ENCODE measurements around the gene PRSS38. TPM values are rescaled to one million over a fixed set of nuclear protein-coding genes. Genes with fewer than 3 reads are reported as not detected.

The PRSS38 gene
- total and polyA plus RNA-seq, 2 donors from 2014 or later: not detected

DNA sequence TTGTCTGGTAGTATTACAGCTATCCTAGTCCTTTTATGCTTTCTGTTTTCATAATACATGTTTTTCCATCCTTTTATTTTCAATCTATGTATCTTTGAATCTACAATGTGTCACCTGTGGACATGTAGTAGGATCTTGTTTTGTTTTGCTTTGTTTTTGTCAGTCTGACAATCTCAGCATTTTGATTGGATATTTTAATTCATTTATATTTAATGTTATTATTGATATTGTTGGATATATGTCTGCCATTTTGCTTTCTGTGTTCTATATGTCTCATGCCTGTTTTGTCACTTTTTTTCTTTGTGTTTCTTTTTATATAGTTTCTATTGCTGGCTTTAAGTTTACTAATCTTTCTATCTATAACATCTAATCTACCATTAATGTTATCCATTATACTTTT, 11.5 kb upstream of the PRSS38 start:
- H3K27me3 ChIP-seq (ENCODE audit: control insufficient read depth, insufficient read depth, low read length): no peaks in the 10 kb centered on the region
- TF ChIP-seq, protein P1, sequence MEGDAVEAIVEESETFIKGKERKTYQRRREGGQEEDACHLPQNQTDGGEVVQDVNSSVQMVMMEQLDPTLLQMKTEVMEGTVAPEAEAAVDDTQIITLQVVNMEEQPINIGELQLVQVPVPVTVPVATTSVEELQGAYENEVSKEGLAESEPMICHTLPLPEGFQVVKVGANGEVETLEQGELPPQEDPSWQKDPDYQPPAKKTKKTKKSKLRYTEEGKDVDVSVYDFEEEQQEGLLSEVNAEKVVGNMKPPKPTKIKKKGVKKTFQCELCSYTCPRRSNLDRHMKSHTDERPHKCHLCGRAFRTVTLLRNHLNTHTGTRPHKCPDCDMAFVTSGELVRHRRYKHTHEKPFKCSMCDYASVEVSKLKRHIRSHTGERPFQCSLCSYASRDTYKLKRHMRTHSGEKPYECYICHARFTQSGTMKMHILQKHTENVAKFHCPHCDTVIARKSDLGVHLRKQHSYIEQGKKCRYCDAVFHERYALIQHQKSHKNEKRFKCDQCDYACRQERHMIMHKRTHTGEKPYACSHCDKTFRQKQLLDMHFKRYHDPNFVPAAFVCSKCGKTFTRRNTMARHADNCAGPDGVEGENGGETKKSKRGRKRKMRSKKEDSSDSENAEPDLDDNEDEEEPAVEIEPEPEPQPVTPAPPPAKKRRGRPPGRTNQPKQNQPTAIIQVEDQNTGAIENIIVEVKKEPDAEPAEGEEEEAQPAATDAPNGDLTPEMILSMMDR (IDR thresholded peaks at IDR 0.05; ENCODE audit: borderline replicate concordance, extremely low read depth, insufficient read depth): no peak
- H3K4me1 ChIP-seq (ENCODE audit: control insufficient read depth in 2 of 3, insufficient read depth in 2 of 3, low read depth in 1 of 3, low read length in 3 of 3): no peaks in the 10 kb centered on the region
- no peaks in the 10 kb centered on the region for H3K9me3 ChIP-seq (ENCODE audit: control insufficient read depth in 2 of 3, insufficient read depth in 1 of 3, low read length in 3 of 3)
- no peak for FAIRE-seq
- H3K36me3 ChIP-seq (ENCODE audit: control insufficient read depth in 2 of 3, insufficient read depth in 3 of 3, low read length in 3 of 3): no peaks in the 10 kb centered on the region
- H3K9ac ChIP-seq (ENCODE audit: low read length in 3 of 3): no peak overlapping the region
- intact Hi-C loops (cut with DNase I): no loop called here
- no peak overlapping the region for H3K27ac ChIP-seq (ENCODE audit: low read depth in 2 of 2, low read length in 2 of 2)
- H3K4me3 ChIP-seq (ENCODE audit: low read length in 3 of 3): no peak overlapping the region
- no peak for DNase-seq

DNA sequence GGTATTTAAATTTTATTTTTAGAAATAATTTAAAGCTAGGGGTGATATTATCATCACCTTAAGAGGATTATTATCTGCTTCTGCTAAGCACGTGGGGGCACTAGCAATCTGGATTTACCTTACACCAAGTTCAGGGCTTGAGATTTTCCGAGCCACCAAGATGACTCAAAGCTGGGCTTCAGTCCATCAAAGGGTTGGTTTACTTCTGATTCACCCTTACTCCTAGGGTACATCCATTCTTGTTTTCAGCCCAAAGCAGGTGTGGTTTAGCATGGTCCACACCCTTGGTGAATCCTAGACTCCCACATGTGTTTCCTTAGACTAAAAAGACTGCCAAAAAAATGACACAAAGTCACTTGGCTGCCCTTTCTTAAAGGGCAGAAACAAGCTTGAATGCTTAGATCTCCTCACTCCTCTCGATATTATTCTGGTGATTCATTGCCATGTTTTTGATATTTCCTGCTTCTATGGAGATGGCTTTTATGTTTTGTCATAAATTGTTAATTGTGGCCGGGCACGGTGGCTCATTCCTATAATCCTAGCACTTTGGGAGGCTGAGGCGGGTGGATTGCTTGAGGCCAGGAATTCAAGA, 9.8 kb upstream of the PRSS38 start:
- FAIRE-seq: no peak
- H3K9me3 ChIP-seq (ENCODE audit: control insufficient read depth in 2 of 3, insufficient read depth in 1 of 3, low read length in 3 of 3): no peaks in the 10 kb centered on the region

DNA sequence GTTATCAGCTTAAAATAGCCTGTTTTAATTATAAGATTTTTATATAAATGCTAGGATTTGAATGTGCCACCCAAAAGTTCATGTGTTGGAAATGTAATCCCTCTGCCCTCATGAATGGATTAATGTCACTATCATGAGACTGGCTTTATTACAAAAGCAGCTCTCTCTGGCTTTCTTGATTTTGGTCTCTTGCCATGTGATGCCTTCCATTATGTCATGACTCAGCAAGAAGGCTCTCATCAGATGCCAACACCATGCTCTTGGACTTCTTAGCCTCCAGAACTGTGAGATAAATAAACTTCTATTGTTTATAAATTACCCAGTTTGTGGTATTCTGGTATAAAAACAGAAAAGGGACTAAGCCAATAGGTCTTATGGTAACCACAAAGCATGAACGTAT, 6.9 kb upstream of the PRSS38 start:
- intact Hi-C loops (cut with DNase I): no loop called here
- Histone ChIP-seq H3K27me3 (ENCODE audit: control insufficient read depth, insufficient read depth, low read length) (no peaks in the 10 kb centered on the region), H3K9me3 (ENCODE audit: control insufficient read depth in 2 of 3, insufficient read depth in 1 of 3, low read length in 3 of 3) (no peaks in the 10 kb centered on the region), H3K9ac (ENCODE audit: low read length in 3 of 3) (no peak overlapping the region), H3K4me3 (ENCODE audit: low read length in 3 of 3) (no peak overlapping the region), H3K27ac (ENCODE audit: low read depth in 2 of 2, low read length in 2 of 2) (no peak overlapping the region), H3K4me1 (ENCODE audit: control insufficient read depth in 2 of 3, insufficient read depth in 2 of 3, low read depth in 1 of 3, low read length in 3 of 3) (no peaks in the 10 kb centered on the region), H3K36me3 (ENCODE audit: control insufficient read depth in 2 of 3, insufficient read depth in 3 of 3, low read length in 3 of 3) (no peaks in the 10 kb centered on the region)
- DNase-seq: no peak
- no peak for FAIRE-seq
- TF ChIP-seq, protein P1 (IDR thresholded peaks at IDR 0.05; ENCODE audit: borderline replicate concordance, extremely low read depth, insufficient read depth): no peak

More for the DNA sequence above, 9.8 kb upstream of the PRSS38 start:
- DNase-seq: no peak
- Histone ChIP-seq H3K27me3 (ENCODE audit: control insufficient read depth, insufficient read depth, low read length) (no peaks in the 10 kb centered on the region), H3K4me3 (ENCODE audit: low read length in 3 of 3) (no peak overlapping the region), H3K27ac (ENCODE audit: low read depth in 2 of 2, low read length in 2 of 2) (no peak overlapping the region), H3K4me1 (ENCODE audit: control insufficient read depth in 2 of 3, insufficient read depth in 2 of 3, low read depth in 1 of 3, low read length in 3 of 3) (no peaks in the 10 kb centered on the region), H3K36me3 (ENCODE audit: control insufficient read depth in 2 of 3, insufficient read depth in 3 of 3, low read length in 3 of 3) (no peaks in the 10 kb centered on the region), H3K9ac (ENCODE audit: low read length in 3 of 3) (no peak overlapping the region)
- TF ChIP-seq, protein P1 (IDR thresholded peaks at IDR 0.05; ENCODE audit: borderline replicate concordance, extremely low read depth, insufficient read depth): no peak
- intact Hi-C loops (cut with DNase I): no loop called here

DNA sequence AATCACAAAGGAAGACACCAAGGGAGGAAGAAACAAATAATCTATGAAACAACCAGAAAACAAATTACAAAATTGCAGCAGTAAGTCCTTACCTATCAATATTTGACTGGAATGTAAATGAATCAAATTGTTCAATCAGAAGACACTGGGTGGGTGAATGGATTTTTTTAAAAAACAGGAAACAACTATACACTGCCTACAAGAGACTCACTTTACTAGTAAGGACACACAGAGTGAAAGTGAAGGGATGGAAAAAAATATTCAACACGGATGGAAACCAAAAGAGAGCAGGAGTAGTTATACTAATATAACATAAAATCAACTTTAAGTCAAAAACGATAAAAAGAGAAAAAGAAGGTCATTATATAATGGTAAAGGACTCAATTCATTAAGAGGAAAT, 6.4 kb upstream of the PRSS38 start:
- Histone ChIP-seq H3K27me3 (ENCODE audit: control insufficient read depth, insufficient read depth, low read length) (no peaks in the 10 kb centered on the region), H3K9me3 (ENCODE audit: control insufficient read depth in 2 of 3, insufficient read depth in 1 of 3, low read length in 3 of 3) (peaks cover 0 to under 1% (median 0%) of the 10 kb centered on the region in 3 donors), H3K36me3 (ENCODE audit: control insufficient read depth in 2 of 3, insufficient read depth in 3 of 3, low read length in 3 of 3) (no peaks in the 10 kb centered on the region), H3K27ac (ENCODE audit: low read depth in 2 of 2, low read length in 2 of 2) (no peak overlapping the region), H3K4me1 (ENCODE audit: control insufficient read depth in 2 of 3, insufficient read depth in 2 of 3, low read depth in 1 of 3, low read length in 3 of 3) (no peaks in the 10 kb centered on the region), H3K4me3 (ENCODE audit: low read length in 3 of 3) (no peak overlapping the region), H3K9ac (ENCODE audit: low read length in 3 of 3) (no peak overlapping the region)
- TF ChIP-seq, protein P1 (IDR thresholded peaks at IDR 0.05; ENCODE audit: borderline replicate concordance, extremely low read depth, insufficient read depth): no peak
- intact Hi-C loops (cut with DNase I): no loop called here
- FAIRE-seq: no peak
- no peak for DNase-seq
